Cerebellar cortex (tissue), 1 donor: ENCODE measurements around the gene KANK4.
"Not testable (repeated sequence)": the region's sequence is repeated elsewhere in the genome, so short reads cannot be mapped to it uniquely, and the experiment has no call there.

Experiments
- DNase-seq: peaks from one replicate; pipeline ENCODE4 v3.0.0-alpha.2; 2015; ENCODE audit warnings: low spot score

Gene KANK4

GRCh38 chr1:62237950-62238374 is 81.3 kb downstream of the KANK4 start:
- DNase-seq = no peak

DNA sequence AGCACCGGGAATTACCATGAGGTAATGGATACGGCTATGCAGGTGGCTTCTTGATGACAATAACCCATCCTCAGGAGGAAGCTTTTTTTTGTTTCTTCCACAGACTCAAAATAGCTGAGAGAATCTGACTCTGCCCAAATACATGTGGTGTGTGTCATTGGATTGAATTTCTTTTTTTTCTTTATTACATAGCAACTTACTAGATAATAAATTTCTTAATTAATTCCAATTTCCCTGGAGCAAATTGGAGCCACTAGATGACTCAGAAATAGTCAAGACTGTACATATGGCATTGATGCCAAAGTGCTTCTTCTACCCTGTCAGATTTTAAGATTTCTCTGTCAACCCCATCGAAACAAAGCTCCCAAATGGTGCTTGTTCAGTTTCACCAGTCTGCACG is 81.9 kb downstream of the KANK4 start:
- no peak for DNase-seq

- DNase-seq = no peak
Measured at GRCh38 chr1:62235576-62235975, 83.7 kb downstream of the KANK4 start.

DNA sequence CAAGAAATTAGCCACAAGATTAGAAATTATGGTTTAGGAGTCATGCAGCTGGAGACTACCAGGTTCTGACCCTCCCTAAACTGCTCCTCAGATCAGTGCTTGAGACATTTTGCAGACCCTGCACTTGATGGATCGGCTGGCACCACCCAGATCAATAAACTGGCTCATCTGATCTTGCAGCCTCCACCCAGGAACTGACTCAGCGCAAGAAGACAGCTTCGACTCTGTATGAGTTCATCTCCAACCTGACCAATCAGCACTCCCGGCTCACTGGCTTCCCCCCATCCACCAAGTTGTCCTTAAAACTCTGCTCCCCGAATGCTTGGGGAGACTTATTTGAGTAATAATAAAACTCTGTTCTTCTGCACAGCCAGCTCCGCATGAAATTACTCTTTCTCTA is 84.5 kb downstream of the KANK4 start:
- no peak for DNase-seq

- no peak for DNase-seq
Measured at GRCh38 chr1:62233926-62234450, 85.2 kb downstream of the KANK4 start.

DNA sequence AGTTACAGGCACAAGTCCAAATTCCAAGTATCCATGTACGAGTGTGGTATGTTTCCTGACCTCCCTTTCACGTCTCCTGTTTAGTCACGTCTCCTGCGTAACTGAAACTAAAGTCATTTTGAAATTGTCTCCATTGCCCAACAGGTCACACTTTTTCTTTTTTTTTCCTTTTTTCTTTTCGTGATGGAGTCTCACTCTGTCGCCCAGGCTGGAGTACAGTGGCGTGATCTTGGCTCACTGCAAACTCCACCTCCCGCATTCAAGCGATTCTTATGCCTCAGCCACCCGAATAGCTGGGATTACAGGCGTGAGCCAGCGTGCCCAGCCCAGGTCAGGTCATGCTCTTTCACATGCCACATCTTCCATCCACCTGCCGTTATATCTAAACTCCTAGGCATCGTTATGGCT is 86.4 kb downstream of the KANK4 start:
- no peak for DNase-seq

DNA sequence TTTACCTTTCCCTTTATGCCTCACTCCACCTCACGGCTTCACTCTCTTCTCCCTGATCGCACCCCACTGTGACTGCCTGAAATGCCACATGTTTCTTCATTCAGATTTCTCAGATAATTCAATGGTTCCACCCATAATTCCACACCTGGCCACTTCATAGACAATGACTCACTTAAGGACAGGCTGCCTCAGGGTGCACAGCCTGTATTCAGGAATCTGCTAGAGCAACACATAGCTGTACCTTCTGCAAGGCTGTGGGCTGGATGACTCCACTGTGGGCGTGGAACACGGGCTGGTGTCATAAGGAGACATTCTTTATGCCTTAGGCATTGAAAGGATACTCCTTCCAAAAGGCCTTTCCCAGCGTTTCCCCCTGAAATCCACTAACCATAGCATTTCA is 88.5 kb downstream of the KANK4 start:
- no peak for DNase-seq

DNA sequence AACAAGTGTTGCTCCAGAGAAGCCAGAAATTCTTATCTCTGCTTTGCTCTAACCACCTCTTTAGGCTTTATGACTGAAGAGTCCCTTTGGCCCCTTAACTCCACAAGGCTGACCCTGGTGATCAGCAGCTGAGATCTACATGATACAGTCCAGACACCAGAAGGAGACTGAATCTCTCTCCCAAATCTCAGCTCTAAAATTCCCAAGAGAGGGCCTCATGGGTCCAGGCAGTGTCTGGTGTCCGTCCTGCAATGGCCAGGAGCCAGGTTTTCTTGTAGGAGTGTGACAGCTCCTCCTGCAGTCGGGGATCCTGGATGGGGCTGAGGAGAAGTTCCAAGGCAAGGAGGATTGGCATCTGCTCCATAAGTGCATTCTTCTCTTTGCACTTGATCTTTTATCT is 89.3 kb downstream of the KANK4 start:
- no peak for DNase-seq

DNA sequence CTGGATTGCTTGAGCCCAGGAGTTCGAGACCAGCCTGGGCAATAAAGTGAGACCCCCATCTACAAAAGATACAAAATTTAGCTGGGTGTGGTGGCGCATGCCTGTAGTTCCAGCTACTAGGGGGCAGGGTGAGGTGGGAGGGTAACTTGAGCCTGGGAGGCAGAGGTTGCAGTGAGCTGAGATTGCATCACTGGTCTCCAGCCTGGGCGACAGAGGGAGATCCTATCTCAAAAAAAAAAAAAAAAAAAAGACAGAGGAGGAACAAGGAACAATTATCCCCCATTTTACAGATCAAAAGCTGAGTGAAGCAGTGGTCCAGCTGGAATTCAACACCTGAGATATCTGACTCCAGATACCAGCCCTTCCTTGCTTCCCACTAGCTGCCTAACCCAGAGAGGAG is 89.8 kb downstream of the KANK4 start:
- DNase-seq = no peak

DNA sequence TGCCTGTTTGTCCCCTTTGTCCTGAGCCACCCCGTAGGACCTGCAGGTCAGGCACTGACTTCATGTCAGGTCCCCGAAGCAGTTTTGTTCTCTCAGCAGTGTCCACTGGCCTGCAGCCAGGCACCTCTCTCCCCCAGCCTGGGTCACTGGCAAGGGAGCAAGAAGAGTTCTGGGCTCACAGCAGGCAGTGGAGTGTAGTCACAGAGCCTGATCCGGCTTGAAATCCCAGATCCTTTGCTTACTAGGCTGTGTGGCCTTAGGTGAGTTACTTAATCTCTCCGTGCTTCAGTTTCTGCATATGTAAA is 90.4 kb downstream of the KANK4 start:
- peak; percentile 9 for DNase-seq

- DNase-seq = peak; percentile 8
Measured at GRCh38 chr1:62228136-62228882, 90.9 kb downstream of the KANK4 start.

GRCh38 chr1:62227496-62227895 is 91.7 kb downstream of the KANK4 start:
- DNase-seq = no peak

GRCh38 chr1:62224182-62224581 is 95.1 kb downstream of the KANK4 start:
- no peak for DNase-seq

DNA sequence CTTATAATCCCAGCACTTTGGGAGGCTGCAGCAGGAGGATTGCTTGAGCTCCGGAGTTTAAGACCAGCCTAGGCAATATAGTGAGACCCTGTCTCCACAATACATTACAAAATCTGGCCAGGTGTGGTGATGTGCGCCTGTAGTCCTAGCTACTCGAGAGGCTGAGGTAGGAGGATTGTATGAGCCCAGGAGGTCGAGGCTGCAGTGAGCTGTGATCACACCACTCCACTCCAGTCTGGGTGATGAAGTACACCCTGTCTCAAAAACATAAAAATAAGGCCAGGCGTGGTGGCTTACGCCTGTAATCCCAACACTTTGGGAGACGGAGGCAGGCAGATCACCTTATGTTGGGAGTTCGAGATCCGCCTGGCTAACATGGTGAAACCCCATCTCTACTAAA is 96.9 kb downstream of the KANK4 start:
- no peak for DNase-seq

DNA sequence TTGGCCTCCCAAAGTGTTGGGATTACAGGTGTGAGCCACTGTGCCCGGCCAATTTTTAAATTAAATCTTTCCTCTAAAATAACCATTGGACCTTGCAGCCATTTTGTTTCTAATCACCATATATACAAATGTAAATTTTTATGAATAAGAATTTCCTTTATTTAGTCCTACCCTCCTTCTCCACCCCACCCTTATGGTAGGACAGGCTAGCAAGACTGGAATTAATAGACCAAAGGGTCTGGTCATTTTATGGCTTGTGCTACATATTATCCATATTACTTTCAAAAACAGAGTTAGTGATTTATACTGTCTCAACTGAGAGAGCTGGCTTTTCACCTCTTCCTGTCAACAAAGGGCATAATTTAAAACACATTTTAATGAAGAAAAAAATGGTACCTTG is 98.1 kb downstream of the KANK4 start:
- no peak for DNase-seq

- not testable (repeated sequence) for DNase-seq
Measured at GRCh38 chr1:62220456-62220855, 98.8 kb downstream of the KANK4 start.

GRCh38 chr1:62218604-62219003 is 100.6 kb downstream of the KANK4 start:
- DNase-seq = no peak

DNA sequence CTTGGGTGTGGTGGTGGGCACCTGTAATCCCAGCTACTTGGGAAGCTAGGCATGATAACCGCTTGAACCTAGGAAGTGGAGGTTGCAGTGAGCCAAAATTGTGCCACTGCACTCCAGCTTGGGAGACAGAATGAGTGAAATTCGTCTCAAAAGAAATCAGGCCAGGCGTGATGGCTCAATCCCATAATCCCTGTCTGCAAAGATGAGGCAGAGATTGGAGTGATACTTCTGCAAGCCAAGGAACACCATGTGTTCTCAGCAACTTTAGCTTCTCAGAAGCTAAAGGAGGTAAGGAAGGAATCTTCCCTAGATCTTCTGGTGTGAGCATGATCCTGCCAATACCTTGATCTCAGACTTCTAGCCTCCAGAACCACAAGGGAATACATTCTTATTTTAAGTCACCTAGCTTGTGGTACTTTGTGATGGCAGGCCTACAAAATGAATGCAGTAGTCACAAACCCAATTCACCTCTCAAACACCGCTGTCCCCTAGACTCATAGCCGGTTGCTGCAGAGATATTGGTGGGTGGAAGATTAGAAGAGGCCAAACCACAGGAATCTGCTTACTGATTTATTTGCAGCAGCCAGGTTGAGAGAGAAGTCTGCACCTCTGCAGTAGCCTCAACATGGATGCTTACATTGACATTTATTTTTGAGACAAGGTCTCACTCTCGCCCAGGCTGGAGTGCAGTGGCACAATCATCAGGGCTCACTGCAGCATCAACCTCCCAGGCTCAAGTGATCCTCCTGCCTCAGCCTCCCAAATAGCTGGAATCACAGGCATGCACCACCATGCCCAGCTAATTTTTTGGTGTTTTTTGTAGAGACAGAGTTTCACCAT is 105.9 kb downstream of the KANK4 start:
- no peak for DNase-seq

- no peak for DNase-seq
Measured at GRCh38 chr1:62212411-62212810, 106.8 kb downstream of the KANK4 start.

DNA sequence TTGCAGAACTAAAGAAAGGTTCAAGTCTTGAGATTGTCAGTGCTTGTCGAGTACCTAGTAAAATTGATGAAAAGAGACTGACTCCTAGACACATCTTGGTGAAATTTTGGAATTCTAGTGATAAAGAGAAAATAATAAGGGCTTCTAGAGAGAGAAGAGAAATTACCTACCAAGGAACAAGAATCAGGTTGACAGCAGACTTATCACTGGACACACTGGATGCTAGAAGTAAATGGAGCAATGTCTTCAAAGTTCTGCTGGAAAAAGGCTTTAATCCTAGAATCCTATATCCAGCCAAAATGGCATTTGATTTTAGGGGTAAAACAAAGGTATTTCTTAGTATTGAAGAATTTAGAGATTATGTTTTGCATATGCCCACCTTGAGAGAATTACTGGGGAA is 108.3 kb downstream of the KANK4 start:
- peak; percentile 4 for DNase-seq

GRCh38 chr1:62209931-62210595 is 109.2 kb downstream of the KANK4 start:
- DNase-seq = no peak

GRCh38 chr1:62208970-62209369 is 110.3 kb downstream of the KANK4 start:
- DNase-seq = no peak

DNA sequence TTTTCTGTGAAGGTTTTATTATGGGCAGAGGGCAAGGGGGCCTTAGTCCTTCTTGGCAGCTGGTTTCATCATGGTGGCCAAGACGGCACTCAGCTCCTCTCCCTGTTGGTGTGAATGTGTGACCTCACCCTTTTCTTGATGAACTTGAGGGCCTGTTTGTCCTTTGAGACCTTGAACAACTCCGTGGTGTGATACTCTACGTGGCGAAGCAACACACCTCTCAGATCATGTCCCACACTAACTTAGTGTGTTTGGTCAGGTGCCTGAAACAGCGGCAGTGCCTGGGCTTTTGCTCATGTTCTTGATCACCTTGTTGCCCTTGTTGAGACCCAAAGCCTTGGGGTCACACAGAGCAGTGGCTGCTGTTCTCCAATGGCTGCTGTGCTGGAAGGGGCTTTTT is 111.1 kb downstream of the KANK4 start:
- DNase-seq = no peak
